ENCODE data around the gene CMTR1. TPM values are rescaled to one million over a fixed set of nuclear protein-coding genes. Genes with fewer than 3 reads are reported as not detected.

CMTR1 gene
- total RNA-seq, 1 donor from 2014 or later: 60.1 TPM

DNA sequence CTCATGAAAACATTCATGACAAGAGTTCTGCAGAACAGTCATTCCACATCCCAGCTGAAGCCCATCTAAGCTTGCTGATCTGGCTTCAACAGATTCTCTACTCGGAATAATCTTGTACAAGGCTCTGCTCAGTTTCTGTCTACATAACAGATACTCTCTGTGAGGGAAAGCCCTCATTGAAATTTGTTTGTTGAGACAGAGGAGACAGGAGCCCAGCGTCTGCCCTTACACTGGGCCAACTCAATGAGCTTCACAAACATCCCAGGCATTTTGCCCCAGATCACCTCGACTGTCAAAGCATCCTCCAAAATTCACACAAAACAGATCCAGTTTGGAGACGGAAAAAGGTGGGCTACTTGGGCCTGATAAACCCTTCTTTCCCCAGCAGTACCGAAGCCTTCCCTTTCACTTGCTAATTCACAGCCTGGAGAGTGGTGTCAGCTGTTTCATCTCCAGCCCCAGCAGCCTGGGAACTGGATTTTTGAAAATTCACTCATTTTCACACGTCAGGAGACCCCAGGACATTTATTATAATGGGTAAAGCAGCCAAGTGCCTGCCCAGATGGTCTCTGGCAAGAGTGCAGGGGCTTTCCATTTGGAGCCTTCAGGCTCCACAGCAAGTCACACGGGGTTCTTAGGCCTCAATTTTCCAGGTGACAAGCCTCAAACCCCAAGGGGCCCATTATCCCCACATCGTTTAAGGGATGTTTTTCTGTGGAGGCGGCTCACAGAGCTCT is 59.4 kb downstream of the CMTR1 start:
- H3K27ac Mint-ChIP-seq: no peak overlapping the region
- no peaks in the 10 kb centered on the region for H3K36me3 Mint-ChIP-seq
- H3K27me3 Mint-ChIP-seq (ENCODE audit: low read depth): no peaks in the 10 kb centered on the region
- H3K4me3 Mint-ChIP-seq: no peak overlapping the region
- TF ChIP-seq, protein P1, sequence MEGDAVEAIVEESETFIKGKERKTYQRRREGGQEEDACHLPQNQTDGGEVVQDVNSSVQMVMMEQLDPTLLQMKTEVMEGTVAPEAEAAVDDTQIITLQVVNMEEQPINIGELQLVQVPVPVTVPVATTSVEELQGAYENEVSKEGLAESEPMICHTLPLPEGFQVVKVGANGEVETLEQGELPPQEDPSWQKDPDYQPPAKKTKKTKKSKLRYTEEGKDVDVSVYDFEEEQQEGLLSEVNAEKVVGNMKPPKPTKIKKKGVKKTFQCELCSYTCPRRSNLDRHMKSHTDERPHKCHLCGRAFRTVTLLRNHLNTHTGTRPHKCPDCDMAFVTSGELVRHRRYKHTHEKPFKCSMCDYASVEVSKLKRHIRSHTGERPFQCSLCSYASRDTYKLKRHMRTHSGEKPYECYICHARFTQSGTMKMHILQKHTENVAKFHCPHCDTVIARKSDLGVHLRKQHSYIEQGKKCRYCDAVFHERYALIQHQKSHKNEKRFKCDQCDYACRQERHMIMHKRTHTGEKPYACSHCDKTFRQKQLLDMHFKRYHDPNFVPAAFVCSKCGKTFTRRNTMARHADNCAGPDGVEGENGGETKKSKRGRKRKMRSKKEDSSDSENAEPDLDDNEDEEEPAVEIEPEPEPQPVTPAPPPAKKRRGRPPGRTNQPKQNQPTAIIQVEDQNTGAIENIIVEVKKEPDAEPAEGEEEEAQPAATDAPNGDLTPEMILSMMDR (IDR thresholded peaks at IDR 0.05; ENCODE audit: unreplicated experiment): no peak
- peaks cover 14% of the 10 kb centered on the region for H3K4me1 Mint-ChIP-seq
- no peaks in the 10 kb centered on the region for H3K9me3 Mint-ChIP-seq
- no peak for DNase-seq (ENCODE audit: low spot score in 2 of 2, unreplicated experiment in 2 of 2)

DNA sequence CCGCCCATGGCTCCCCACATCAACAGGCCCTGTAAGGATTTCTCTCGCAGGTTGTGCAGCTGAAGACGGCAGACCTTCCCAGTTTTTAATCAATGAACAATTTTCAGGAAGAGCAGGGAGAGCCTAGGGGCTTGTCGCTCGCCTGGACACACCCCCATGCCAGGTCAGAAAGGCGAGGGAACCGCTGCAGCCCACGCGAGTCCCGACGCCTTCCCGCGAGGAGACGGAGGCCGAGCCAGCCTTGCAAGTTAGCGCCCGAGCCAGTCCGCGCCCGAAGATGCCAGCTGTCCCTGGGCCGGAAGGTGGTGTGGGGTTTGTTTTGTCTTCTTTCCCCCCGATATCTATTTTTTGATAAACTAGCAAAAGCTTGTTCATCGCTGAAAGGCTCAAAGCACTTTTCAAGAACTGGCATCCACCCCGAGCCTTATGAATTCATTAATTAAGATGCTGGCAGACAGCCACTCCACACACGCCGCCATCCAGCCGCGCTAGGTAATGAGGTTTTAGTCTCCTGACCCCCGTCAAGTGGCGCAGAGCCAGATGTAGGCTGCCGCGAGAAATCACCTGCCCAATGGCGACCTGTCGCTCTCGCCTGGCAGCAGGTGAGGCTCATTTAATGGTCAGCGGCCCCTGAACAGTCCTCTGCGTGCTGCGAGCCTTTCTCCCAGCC is 60.1 kb downstream of the CMTR1 start:
- H3K4me1 Mint-ChIP-seq: peaks cover 14% of the 10 kb centered on the region
- H3K27ac Mint-ChIP-seq: no peak overlapping the region
- DNase-seq (ENCODE audit: low spot score in 2 of 2, unreplicated experiment in 2 of 2): no peak
- TF ChIP-seq, protein P1 (IDR thresholded peaks at IDR 0.05; ENCODE audit: unreplicated experiment): no peak
- H3K27me3 Mint-ChIP-seq (ENCODE audit: low read depth): no peaks in the 10 kb centered on the region
- no peaks in the 10 kb centered on the region for H3K9me3 Mint-ChIP-seq
- no peaks in the 10 kb centered on the region for H3K36me3 Mint-ChIP-seq
- no peak overlapping the region for H3K4me3 Mint-ChIP-seq

DNA sequence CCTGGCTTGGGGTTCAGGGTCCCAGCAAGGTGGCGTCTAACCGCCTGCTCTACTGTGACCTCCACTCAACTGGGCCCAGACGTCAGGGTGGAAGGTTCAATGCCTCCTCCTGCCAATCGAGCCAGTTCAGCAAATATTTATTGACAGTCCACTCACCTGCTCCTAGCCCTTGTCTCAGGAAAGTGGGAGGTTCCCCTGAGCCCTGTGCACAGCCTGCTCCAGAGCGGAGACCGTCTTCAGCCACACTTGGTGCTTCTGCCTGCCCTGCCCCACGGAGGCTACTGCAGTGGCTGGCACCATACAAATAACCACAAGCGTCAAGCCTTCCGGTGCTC is 60.6 kb downstream of the CMTR1 start:
- H3K27ac Mint-ChIP-seq: no peak overlapping the region
- H3K36me3 Mint-ChIP-seq: no peaks in the 10 kb centered on the region
- no peaks in the 10 kb centered on the region for H3K27me3 Mint-ChIP-seq (ENCODE audit: low read depth)
- H3K4me3 Mint-ChIP-seq: no peak overlapping the region
- TF ChIP-seq, protein P1 (IDR thresholded peaks at IDR 0.05; ENCODE audit: unreplicated experiment): no peak
- no peaks in the 10 kb centered on the region for H3K9me3 Mint-ChIP-seq
- peaks cover 14% of the 10 kb centered on the region for H3K4me1 Mint-ChIP-seq
- DNase-seq (ENCODE audit: low spot score in 2 of 2, unreplicated experiment in 2 of 2): no peak

DNA sequence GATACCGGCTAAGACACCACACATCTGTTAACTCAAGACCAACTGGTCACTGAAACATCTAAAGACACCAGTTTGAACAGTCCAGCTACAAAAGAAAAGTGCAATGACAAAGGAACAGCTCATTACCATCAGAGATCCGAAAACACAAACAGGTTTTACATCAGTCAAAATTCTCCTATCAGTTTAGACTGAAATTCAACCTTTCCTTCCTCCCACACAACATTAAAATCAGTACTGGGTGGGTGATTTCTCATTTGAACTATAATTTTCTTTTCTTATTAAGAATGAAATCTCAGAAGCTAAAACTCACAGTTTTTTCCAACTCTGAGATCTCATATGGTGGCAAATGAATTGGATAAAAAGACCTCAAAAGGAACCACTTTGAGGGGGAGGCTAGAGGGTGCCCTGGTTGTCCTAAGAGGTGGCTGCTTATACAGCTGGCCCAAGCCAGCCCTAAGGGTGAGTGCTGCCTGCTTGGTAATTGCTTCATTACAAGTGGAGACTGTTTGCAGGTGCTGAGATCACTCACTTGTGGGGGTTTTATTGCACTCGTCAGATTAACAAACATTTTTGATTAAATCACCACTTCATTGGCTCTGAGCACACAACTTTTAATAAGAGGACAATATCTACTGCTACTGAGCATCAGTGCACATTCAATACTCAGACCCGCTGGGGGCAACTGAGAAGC is 62.4 kb downstream of the CMTR1 start:
- Mint-ChIP-seq H3K27ac (no peak overlapping the region), H3K27me3 (ENCODE audit: low read depth) (no peaks in the 10 kb centered on the region), H3K9me3 (no peaks in the 10 kb centered on the region), H3K4me3 (no peak overlapping the region), H3K36me3 (no peaks in the 10 kb centered on the region), H3K4me1 (peaks cover 17% of the 10 kb centered on the region)
- no peak for DNase-seq (ENCODE audit: low spot score in 2 of 2, unreplicated experiment in 2 of 2)
- TF ChIP-seq, protein P1 (IDR thresholded peaks at IDR 0.05; ENCODE audit: unreplicated experiment): no peak

DNA sequence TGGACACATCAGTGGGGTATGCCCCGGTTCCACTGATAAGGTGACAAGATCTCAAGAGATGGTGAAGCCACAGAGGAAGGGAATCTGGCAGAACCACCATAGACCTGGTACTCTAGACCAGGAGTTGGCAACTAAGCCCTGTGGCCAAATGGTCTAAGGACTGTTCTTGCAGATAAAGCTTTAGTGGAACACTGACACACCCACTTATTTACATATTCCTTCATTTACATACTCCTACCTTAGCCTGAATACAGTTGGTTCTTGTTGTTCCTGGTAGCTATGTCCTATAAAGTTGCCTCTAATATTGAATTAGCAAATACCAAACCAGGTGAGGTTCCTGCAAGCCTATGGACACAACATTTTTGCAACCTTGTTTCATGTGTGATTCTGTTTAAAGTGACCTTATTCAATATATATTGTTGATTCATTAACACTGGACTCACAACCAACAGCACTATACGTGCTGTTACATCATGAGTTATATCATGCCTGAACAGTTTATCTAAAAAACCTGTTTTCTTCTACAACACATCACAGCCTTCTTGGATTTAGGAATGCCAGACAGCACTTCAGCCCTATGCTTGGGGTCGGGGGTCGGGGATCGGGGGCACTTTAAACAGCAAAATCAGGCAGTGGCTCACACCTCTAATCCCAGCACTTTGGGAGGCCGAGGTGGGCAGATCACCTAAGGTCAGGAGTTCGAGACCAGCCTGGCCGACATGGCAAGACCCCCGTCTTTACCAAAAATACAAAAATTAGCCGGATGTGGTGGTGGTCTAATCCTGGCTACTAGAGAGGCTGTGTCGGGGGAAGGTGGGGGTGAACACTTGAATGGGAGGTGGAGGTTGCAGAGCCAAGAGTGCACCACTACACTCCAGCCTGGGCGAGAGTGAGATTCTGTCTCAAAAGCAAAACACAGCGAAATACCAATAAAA is 64.2 kb downstream of the CMTR1 start:
- no peak overlapping the region for H3K4me3 Mint-ChIP-seq
- DNase-seq (ENCODE audit: low spot score in 2 of 2, unreplicated experiment in 2 of 2): no peak
- H3K27ac Mint-ChIP-seq: no peak overlapping the region
- H3K4me1 Mint-ChIP-seq: peaks cover 22% of the 10 kb centered on the region
- H3K9me3 Mint-ChIP-seq: no peaks in the 10 kb centered on the region
- no peaks in the 10 kb centered on the region for H3K27me3 Mint-ChIP-seq (ENCODE audit: low read depth)
- no peaks in the 10 kb centered on the region for H3K36me3 Mint-ChIP-seq
- TF ChIP-seq, protein P1 (IDR thresholded peaks at IDR 0.05; ENCODE audit: unreplicated experiment): no peak

Measured in mesothelial cell of epicardium (in vitro differentiated cells).